Caki2 (cell line): ENCODE measurements around the gene RTL5. TPM values are rescaled to one million over a fixed set of nuclear protein-coding genes. Genes with fewer than 3 reads are reported as not detected.

Experiments
- DNase-seq: peaks from one replicate; pipeline ENCODE4 v3.0.0-alpha.2; 2015; ENCODE audit warnings: low read depth
- in situ Hi-C: cut with HindIII; loops from 2 replicates; pipeline ENCODE4 v1.10.0; 2016; ENCODE audit warnings: low sequenced_read_pairs, low pct_unique_long_range_greater_than_20kb, mixed read lengths
- total RNA-seq: library from RNA; depleted of rRNA; stranded (reverse); fragments of >200 nt; shearing (Covaris generic); gene quantifications from 2 replicates; pipeline ENCODE4 v1.2.3, GENCODE V29; 2014; ENCODE audit warnings: low replicate concordance; rRNA removed

RTL5 gene
- total RNA-seq, 1 experiment from 2014 or later = 0.27 TPM

GRCh38 chrX:72088761-72089160, 43.0 kb downstream of the RTL5 start:
- DNase-seq = no peak
- in situ Hi-C loops = no loop called here

DNA sequence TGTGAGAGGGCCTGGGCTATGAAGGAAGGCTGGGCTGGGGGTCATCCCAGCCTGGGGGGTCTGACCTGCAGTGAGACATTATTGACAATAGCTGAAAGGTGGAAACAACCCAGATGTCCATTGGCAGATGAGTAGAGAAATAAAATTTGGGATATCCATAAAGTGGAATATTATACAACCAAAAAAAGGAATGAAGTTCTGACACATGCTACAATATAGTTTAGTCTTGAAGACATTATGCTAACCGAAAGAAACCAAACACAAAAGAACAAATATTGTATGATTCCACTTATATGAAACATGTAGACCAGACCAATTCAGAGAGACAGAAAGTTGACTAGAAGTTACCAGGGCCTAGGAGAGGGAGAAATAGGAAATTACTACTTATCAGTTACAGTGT, 44.7 kb downstream of the RTL5 start:
- no peak for DNase-seq
- in situ Hi-C loops = no loop called here

DNA sequence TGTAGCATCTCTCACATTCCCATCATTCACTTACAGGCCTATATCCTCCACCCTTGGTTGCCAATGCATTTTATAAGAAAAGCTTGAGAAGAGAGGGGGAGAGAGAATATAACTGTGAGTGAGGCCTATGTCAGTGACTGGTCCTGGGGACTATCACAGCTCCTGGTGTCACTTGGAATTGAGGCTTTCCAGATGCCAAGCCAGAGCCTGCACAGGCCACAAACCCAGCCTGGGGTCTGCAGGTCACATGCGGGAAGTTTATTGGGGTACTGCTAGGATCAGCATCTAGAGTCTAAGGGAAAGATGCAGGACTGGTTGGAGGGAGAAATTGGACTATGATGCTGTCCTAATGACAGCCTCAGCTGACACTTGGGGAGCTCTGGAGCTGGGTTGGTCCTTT, 47.6 kb downstream of the RTL5 start:
- in situ Hi-C loops = no loop called here
- DNase-seq = no peak

DNA sequence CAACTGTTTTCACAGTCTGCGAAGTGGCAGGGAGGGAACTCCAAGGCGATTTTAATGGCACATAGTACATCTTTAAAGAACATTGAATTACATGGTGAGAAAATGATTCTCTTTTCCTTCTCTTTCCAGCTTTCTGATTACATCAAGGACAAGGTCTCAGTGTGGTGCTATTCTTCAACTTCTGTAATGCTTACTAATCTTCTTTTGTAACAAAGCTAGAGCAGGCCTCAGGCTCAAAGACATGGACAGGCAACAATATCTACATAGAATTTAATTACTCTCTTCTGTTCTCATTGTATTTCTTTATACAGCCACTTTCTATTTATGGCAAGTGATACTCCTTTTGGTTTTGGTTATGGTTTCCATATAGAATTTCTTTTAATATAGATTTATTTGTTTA, 48.4 kb downstream of the RTL5 start:
- in situ Hi-C loops = no loop called here
- DNase-seq = no peak

GRCh38 chrX:72081605-72082320, 50.0 kb downstream of the RTL5 start:
- no peak for DNase-seq
- in situ Hi-C loops = no loop called here

- in situ Hi-C loops = no loop called here
- DNase-seq = no peak
These were observed 50.9 kb downstream of the RTL5 start for GRCh38 chrX:72080800-72081199.

- no peak for DNase-seq
- in situ Hi-C loops = no loop called here
These were observed 51.6 kb downstream of the RTL5 start for GRCh38 chrX:72080150-72080549.

DNA sequence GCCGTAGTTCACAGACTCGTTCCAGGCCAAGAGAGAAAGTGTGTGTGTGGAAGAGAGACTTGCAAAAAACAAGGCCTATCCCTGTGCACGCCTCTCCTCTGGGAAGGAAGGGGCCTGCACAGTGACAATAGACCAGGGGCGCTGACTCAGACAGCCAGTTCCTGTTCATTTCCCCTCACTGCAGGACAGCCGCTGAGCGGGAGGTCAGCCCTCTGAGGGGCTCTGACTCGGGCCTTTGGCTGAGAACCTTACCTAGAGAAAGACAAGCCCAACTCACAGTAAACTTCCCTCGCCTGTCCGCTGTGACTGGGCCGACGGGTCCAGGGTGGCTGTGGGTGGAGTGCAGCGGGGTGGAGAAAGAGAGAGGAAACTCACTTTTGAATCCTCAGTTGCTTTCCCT, 52.1 kb downstream of the RTL5 start:
- DNase-seq = no peak
- in situ Hi-C loops = no loop called here

DNA sequence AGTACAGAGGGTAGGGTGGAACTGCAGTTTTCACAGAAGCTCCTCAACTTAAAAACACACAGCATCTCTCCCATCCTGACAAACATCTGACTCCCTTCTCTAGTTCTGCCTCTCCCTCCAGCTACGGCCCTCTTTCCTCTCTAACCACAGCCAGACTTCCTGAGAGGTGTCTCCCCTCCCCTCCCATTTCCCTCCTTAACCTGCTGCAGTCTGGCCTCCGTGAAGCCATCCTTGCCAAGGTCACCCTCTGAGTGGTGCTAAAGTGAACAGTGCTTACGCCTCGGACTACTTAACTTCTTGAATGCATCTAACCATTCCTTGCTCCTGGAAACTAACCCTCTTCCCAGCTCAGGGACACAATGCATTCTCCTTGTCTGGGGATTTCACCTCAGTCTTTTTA, 53.3 kb downstream of the RTL5 start:
- DNase-seq = no peak
- in situ Hi-C loops = no loop called here

Other genes starting within 250 kb of the RTL5 start
- gene NHSL2, start 221.1 kb downstream of the RTL5 start, total RNA-seq = 0.07 and 1.3 TPM in 2 replicates
- 7.1 and 9.1 TPM in 2 replicates for gene PIN4, start 49.8 kb upstream of the RTL5 start, total RNA-seq
- gene ERCC6L, start 107.1 kb upstream of the RTL5 start, total RNA-seq = 3.4 and 5.5 TPM in 2 replicates
- gene RPS4X, start 145.3 kb upstream of the RTL5 start, total RNA-seq = 822 and 904 TPM in 2 replicates
- not detected in 2 replicates for gene CITED1, start 174.0 kb upstream of the RTL5 start, total RNA-seq